ENCODE results near the gene ADGRA1. TPM values are rescaled to one million over a fixed set of nuclear protein-coding genes. Genes with fewer than 3 reads are reported as not detected.
A peak's percentile ranks its signal among the peaks of the same experiment; 100 is the strongest.

The ADGRA1 gene
- total and polyA plus RNA-seq, 2 experiments from 2014 or later, result not detected

DNA sequence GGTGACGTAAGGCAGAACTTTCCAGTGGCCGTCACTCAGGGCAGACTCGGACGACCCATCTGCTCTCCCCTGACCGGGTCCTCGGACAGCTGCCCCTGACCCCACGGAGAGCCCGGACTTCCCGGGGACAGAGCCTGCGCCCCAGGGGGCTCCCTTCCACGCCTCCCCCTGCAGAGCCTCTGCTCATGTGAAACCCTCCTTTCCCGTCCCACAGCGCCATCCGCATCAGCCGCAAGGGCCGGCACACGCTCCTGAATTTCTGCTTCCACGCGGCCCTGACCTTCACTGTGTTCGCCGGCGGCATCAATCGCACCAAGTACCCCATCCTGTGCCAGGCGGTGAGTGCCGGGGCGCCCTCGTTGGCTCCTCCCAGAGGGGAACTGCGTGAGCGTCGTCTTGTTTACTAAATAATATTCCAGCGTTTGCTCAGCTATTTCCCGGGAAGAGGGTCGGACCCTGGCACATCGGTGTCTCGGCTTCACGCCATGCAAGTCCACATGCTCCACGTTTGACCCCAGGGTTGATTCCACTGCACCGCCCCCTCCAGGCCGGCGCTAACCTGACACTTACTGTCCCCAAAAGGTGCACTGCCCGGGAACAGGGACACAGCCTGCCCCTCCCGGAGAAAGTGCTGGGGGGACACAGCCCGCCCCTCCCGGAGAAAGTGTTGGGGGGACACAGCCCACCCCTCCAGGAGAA lies 10.9 kb downstream of the ADGRA1 start:
- in situ Hi-C loops (cut with MboI), result no loop called here
- Histone ChIP-seq H2AFZ (no peak overlapping the region), H3K27ac (no peak overlapping the region), H3K9me3 (ENCODE audit: low read depth) (no peaks in the 10 kb centered on the region), H4K20me1 (ENCODE audit: insufficient read depth) (no peaks in the 10 kb centered on the region), H3F3A (ENCODE audit: insufficient read depth) (no peaks in the 10 kb centered on the region), H3K9me2 (ENCODE audit: insufficient read depth) (no peaks in the 10 kb centered on the region), H3K27me3 (replicated peaks; ENCODE audit: insufficient read depth) (peaks cover 31% of the 10 kb centered on the region), H3K4me3 (no peak overlapping the region), H3K79me2 (ENCODE audit: insufficient read depth) (no peaks in the 10 kb centered on the region), H3K4me2 (ENCODE audit: unreplicated experiment) (no peak overlapping the region), H3K4me1 (ENCODE audit: insufficient read depth) (no peaks in the 10 kb centered on the region), H3K36me3 (ENCODE audit: low read depth) (no peaks in the 10 kb centered on the region), H3K9ac (no peak overlapping the region)
- DNase-seq, result no peak
- TF ChIP-seq EZH2 (IDR thresholded peaks at IDR 0.05; ENCODE audit: insufficient read depth, poor library complexity, severe bottlenecking), result no peak
- no peak for TF ChIP-seq EZH2phosphoT487 (IDR thresholded peaks at IDR 0.05; ENCODE audit: insufficient read depth, low read depth)
- WGBS, 2 experiments (ENCODE audit: low coverage in 1 of 2, low lambda C conversion rate in 2 of 2, missing lambda C conversion rate in 2 of 2), result 46 to 47% methylated on average over 42 to 44 of the region's 44 CpGs

DNA sequence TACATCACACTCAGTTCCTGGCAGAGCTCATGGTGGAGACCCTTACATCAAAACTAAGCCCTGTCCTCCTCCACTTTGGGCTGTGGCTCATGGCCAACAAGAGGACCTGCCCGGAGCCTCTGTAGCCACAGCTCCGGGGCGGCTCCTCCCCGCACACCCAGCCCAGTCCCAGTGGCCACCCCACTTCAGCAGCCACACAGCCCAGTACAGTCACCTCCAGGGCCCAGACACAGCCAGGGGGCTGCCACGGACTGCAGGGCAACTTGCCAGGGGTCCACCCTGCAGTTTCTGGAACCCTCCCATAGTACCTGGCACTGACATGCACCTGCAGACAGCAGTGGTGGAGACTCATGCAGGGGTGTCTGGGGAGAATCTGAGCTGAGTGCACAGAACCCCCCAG lies 11.8 kb downstream of the ADGRA1 start:
- no peaks in the 10 kb centered on the region for H3K36me3 ChIP-seq (ENCODE audit: low read depth)
- H4K20me1 ChIP-seq (ENCODE audit: insufficient read depth), result no peaks in the 10 kb centered on the region
- H3K4me2 ChIP-seq (ENCODE audit: unreplicated experiment), result no peak overlapping the region
- H3K9ac ChIP-seq, result no peak overlapping the region
- no peak overlapping the region for H3K4me3 ChIP-seq
- no peaks in the 10 kb centered on the region for H3K79me2 ChIP-seq (ENCODE audit: insufficient read depth)
- H3K9me2 ChIP-seq (ENCODE audit: insufficient read depth), result no peaks in the 10 kb centered on the region
- H2AFZ ChIP-seq, result no peak overlapping the region
- no peak overlapping the region for H3K27ac ChIP-seq
- H3K27me3 ChIP-seq (replicated peaks; ENCODE audit: insufficient read depth), result peaks cover 37% of the 10 kb centered on the region
- H3K4me1 ChIP-seq (ENCODE audit: insufficient read depth), result no peaks in the 10 kb centered on the region
- 32 to 38% methylated on average over 5 of the region's 5 CpGs for WGBS, 2 experiments (ENCODE audit: low coverage in 1 of 2, low lambda C conversion rate in 2 of 2, missing lambda C conversion rate in 2 of 2)
- in situ Hi-C loops (cut with MboI), result no loop called here
- H3F3A ChIP-seq (ENCODE audit: insufficient read depth), result no peaks in the 10 kb centered on the region
- TF ChIP-seq EZH2phosphoT487 (IDR thresholded peaks at IDR 0.05; ENCODE audit: insufficient read depth, low read depth) (no peak), EZH2 (IDR thresholded peaks at IDR 0.05; ENCODE audit: insufficient read depth, poor library complexity, severe bottlenecking) (no peak)
- no peaks in the 10 kb centered on the region for H3K9me3 ChIP-seq (ENCODE audit: low read depth)
- no peak for DNase-seq

DNA sequence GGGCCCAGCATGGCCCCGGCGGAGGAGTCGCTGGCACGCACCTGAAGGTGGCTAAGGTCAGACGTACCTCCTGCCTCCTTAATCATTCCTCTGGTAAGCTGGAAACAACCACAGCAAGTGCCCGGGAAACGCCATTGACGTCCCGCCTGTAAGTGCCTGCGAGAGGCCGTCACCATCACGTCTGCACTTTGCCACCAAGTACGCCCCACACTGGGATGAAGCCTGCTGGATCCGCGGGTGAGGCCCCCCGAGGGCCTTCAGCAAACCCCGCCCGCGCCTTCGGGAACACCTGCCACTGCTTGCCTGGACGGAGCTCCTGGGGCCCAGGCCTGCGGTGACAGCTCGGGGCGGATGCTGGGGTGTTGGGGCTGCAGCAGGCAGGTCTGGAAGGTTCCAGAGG lies 12.5 kb downstream of the ADGRA1 start:
- Histone ChIP-seq H3K9ac (no peak overlapping the region), H3K4me3 (no peak overlapping the region), H3K9me2 (ENCODE audit: insufficient read depth) (no peaks in the 10 kb centered on the region), H3K4me1 (ENCODE audit: insufficient read depth) (no peaks in the 10 kb centered on the region), H3K27me3 (replicated peaks; ENCODE audit: insufficient read depth) (peaks cover 43% of the 10 kb centered on the region), H3K9me3 (ENCODE audit: low read depth) (no peaks in the 10 kb centered on the region), H3K36me3 (ENCODE audit: low read depth) (no peaks in the 10 kb centered on the region), H3K27ac (no peak overlapping the region), H4K20me1 (ENCODE audit: insufficient read depth) (no peaks in the 10 kb centered on the region), H3K4me2 (ENCODE audit: unreplicated experiment) (no peak overlapping the region), H2AFZ (no peak overlapping the region), H3F3A (ENCODE audit: insufficient read depth) (no peaks in the 10 kb centered on the region), H3K79me2 (ENCODE audit: insufficient read depth) (no peaks in the 10 kb centered on the region)
- TF ChIP-seq EZH2phosphoT487 (IDR thresholded peaks at IDR 0.05; ENCODE audit: insufficient read depth, low read depth) (no peak), EZH2 (IDR thresholded peaks at IDR 0.05; ENCODE audit: insufficient read depth, poor library complexity, severe bottlenecking) (no peak)
- in situ Hi-C loops (cut with MboI), result no loop called here
- DNase-seq, result no peak
- WGBS, 2 experiments (ENCODE audit: low coverage in 1 of 2, low lambda C conversion rate in 2 of 2, missing lambda C conversion rate in 2 of 2), result 63 to 67% methylated on average over 23 of the region's 24 CpGs

DNA sequence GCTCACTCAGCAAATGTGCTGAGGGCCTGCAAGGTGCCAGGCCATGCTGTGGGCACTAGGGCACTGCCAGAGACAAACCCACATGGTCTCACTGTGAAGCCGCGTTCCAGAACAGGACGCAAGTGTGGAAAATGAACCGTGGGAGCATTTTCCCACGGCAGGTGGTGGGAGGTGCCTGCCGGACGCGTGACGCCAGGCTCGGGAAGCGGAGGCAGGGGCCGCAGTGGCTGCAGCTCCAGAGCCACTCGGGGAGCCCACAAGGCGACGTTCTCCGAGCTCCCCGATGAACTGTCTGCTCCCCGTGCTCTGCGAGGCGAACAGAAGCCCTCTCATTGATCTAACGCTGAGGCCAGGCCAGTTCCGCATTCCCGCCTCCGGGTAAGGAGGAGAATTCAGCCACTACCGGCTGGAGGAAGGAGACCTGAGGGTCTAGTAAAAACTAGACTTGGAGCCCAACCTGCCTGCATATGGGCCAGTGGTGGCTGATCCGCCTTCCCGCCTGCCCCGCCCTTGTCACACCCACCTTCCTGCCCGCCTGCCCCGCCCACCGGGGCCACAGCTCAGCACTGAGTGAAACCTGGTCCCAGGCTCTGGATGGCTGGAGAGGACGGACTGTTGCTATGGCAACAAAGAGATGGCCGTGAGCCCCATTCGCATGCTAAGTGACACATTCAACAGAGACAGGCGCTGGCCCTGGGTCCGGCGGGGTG lies 13.1 kb downstream of the ADGRA1 start:
- H3K4me2 ChIP-seq (ENCODE audit: unreplicated experiment), result no peak overlapping the region
- DNase-seq, result peak; percentile 30
- H3F3A ChIP-seq (ENCODE audit: insufficient read depth), result no peaks in the 10 kb centered on the region
- no peak overlapping the region for H2AFZ ChIP-seq
- H3K79me2 ChIP-seq (ENCODE audit: insufficient read depth), result no peaks in the 10 kb centered on the region
- H3K4me3 ChIP-seq, result no peak overlapping the region
- H4K20me1 ChIP-seq (ENCODE audit: insufficient read depth), result no peaks in the 10 kb centered on the region
- peaks cover 46% of the 10 kb centered on the region for H3K27me3 ChIP-seq (replicated peaks; ENCODE audit: insufficient read depth)
- 13% methylated on average over 29 to 36 of the region's 37 CpGs for WGBS, 2 experiments (ENCODE audit: low coverage in 1 of 2, low lambda C conversion rate in 2 of 2, missing lambda C conversion rate in 2 of 2)
- H3K9me2 ChIP-seq (ENCODE audit: insufficient read depth), result no peaks in the 10 kb centered on the region
- H3K27ac ChIP-seq, result no peak overlapping the region
- TF ChIP-seq EZH2 (IDR thresholded peaks at IDR 0.05; ENCODE audit: insufficient read depth, poor library complexity, severe bottlenecking) (no peak), EZH2phosphoT487 (IDR thresholded peaks at IDR 0.05; ENCODE audit: insufficient read depth, low read depth) (no peak)
- in situ Hi-C loops (cut with MboI), result no loop called here
- H3K9me3 ChIP-seq (ENCODE audit: low read depth), result no peaks in the 10 kb centered on the region
- H3K4me1 ChIP-seq (ENCODE audit: insufficient read depth), result no peaks in the 10 kb centered on the region
- no peaks in the 10 kb centered on the region for H3K36me3 ChIP-seq (ENCODE audit: low read depth)
- no peak overlapping the region for H3K9ac ChIP-seq
